Measurements from ENCODE around the gene CCDC71.
A peak's percentile ranks its signal among the peaks of the same experiment; 100 is the strongest.

Gene CCDC71

DNA sequence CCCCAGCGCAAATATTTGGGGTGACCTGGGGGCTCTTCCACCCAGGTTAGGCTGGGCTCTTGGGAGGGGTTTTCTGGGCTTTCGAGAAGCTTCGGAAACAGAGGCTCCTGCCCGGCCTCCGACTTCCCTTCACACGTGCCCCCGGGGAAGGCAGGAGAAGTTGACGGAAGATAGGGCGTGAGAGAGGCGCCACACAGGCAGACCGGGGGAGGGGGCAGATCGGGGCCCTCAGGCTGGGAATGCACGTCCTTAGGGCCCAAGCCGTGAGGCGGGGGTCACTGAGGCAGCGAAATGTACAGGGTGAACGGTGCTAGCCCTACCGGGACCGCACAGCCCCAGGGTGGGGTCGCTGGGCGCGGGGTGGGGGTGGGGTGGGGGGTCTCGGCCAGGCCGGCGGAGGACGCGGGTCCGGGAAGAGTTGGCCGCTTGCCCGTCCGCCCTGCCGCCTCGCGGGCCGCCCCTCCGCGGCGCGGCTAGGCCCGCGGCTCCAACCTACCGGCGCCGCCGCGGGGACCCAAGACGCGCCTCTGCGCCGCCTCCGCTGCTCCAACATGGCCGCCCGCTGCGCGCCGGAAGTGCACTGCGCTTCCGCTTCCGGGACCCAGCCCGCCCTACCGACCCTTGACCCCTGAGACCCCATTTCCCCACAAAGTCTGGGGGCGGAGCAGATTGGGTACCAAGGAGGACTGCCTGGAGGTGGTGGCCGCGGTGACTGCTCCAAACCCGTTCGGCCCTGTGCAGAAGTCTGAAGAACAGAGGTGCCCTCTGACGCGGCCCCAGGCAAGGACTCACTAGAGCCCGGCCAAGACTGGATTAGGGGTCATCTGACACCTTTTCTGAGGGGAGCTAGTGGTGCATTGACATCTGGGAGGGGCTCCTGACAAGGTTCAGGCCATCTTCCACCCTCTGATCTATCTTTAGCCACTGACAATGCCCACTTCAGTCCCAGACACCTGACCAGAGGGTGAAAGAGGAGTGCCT, at the start of gene CCDC71:
Gene CCDC71, minus strand, starts transcription at position 561 of the 981 bp plus-strand sequence. CDS start 2,123 bp downstream, outside the sequence.
- H3K27ac ChIP-seq: peak within 1 kb of the TSS; percentile 82
- TF ChIP-seq, protein P1, sequence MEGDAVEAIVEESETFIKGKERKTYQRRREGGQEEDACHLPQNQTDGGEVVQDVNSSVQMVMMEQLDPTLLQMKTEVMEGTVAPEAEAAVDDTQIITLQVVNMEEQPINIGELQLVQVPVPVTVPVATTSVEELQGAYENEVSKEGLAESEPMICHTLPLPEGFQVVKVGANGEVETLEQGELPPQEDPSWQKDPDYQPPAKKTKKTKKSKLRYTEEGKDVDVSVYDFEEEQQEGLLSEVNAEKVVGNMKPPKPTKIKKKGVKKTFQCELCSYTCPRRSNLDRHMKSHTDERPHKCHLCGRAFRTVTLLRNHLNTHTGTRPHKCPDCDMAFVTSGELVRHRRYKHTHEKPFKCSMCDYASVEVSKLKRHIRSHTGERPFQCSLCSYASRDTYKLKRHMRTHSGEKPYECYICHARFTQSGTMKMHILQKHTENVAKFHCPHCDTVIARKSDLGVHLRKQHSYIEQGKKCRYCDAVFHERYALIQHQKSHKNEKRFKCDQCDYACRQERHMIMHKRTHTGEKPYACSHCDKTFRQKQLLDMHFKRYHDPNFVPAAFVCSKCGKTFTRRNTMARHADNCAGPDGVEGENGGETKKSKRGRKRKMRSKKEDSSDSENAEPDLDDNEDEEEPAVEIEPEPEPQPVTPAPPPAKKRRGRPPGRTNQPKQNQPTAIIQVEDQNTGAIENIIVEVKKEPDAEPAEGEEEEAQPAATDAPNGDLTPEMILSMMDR (conservative IDR thresholded peaks at IDR 0.05): no peak

DNA sequence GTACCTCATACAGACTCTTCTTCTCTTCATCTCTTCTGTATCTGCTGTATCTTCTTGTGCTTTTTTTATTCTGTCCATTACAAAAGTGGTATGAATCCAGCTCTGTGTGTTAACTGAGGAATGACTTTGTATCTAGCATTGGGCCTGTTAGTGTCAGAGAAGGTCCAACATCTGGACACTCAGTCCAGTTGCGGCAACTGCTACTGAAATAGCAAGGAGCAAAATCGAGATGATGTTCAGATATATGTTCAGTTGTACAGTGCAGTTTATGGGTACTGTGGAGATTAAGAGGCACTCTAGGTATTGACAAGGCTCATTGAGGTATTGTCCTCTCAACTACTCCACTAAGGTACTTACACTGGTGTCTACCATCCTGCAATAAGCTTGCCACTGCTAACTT, 47.9 kb upstream of the CCDC71 start:
- H3K27ac ChIP-seq: no peak overlapping the region
- TF ChIP-seq, protein P1 (conservative IDR thresholded peaks at IDR 0.05): no peak

DNA sequence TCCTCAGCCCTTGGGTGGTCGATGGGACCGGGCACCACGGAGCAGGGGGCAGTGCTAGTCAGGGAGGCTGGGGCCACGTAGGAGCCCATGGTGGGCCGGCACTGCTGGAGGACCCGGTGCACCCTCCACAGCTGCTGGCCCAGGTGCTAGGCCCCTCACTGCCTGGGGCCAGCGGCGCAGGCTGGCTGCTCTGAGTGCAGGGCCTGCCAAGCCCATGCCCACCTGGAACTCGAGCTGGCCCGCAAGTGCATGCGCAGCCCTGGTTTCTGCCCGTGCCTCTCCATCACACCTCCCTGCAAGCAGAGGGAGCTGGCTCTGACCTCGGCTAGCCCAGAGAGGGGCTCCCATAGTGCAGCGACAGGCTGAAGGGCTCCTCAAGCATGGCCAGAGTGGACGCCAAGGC, 47.4 kb upstream of the CCDC71 start:
- no peak overlapping the region for H3K27ac ChIP-seq
- TF ChIP-seq, protein P1 (conservative IDR thresholded peaks at IDR 0.05): no peak

DNA sequence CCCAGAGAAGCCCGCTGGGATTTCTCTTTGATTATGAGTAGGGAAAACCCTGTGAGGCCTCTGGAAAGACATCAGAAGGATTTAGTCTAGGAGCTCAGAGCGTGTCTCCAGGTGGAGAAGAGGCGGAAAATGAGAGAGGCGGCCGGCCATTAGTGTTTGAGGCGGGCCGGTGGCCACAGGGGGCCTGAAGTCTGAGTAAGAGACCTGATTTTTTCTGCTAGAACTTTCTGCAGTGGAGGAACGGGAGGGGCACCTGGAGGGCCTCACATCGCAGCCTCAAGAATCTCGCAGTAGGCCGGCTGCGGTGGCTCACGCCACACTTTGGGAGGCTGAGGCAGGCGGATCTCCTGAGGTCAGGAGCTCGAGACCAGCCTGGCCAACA, 33.8 kb upstream of the CCDC71 start:
- TF ChIP-seq, protein P1 (conservative IDR thresholded peaks at IDR 0.05): no peak
- H3K27ac ChIP-seq: no peak overlapping the region

DNA sequence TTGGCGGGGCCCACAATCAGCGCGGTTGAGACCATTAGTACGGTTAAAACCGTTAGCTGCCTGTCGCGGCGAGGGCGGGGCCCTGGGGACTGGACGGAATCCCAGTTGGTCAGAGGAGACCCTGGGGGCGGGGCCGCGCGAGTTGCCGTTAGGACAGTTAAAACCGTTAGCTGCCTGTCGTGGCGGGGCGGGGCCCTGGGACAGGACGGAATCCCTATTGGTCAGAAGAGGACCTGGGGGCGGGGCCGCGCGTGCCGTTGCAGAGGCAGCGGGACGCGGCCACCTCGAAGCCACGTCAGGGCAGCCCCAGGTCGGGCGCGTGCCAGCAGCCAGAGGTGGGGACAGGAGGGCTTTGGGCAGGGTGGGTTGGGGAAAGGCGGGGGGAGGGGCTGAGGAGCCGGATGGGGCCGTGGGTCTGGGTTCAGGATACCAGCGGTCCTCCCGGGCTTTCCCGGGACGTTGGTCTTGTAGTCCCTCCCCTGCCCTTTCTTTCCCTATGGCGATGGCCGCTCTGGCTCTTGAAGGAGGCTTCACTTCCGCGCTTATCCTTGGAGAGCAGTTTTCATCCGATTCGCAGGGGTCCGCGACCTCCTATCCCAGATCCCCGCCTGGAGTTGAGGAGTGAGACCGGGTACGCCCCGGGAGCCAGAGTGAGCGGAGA, 33.2 kb upstream of the CCDC71 start:
- TF ChIP-seq, protein P1 (conservative IDR thresholded peaks at IDR 0.05): no peak
- H3K27ac ChIP-seq: no peak overlapping the region

DNA sequence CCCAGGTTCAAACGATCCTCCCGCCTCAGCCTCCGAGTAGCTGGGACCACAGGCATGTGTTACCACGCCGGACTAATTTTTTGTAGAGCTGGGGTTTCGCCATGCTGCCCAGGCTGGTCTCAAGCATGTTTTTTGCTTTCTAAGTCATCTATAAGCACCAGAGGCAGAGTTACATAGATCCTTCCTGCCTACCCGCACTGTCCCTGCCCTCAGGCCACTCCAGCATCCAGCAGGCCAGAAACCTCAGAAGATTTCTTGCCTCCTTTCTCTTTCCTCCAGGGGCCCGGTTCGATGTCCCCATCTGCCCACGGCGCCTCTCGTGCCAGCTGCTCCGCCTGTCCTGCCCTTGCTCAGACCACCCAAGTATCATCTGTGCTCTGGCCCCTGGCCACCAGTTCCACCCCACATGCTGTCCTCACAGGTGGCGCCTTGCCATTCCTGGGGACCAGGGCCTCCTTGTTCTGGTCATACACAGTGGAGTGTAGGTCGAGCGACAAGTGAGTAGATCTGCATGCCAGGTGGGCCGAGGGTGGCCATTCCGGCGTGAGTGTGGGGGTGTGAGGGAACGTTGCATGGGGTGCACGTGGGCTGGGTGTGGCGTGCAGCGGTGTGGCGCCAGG, 32.6 kb upstream of the CCDC71 start:
- TF ChIP-seq, protein P1 (conservative IDR thresholded peaks at IDR 0.05): no peak
- H3K27ac ChIP-seq: no peak overlapping the region

DNA sequence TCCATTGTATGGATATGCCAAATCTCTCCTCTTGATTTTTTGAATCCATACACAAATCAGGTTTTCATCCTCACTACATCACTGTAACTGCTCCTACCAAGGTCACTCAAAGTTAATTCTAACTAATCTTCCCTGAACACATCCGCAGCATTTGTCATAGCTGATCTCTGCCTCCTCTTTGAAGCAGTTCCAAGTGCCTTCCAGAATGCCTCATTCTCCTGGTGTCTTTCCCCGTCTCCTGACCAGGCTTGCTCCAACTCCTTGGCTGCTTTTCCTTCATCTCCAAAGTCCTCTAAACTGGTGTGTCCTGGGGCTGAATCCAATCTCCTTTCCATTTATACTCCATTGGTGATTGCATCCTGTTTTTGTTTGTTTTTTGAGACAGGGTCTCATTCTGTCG, 32.0 kb upstream of the CCDC71 start:
- TF ChIP-seq, protein P1 (conservative IDR thresholded peaks at IDR 0.05): no peak

More for the DNA sequence above, 32.0 kb upstream of the CCDC71 start:
- H3K27ac ChIP-seq: no peak overlapping the region

Data from VCaP (cell line).